Esophagus mucosa (tissue), 1 donor: ENCODE measurements around the gene PCGF1. TPM values are rescaled to one million over a fixed set of nuclear protein-coding genes. Genes with fewer than 3 reads are reported as not detected.
"Not testable (repeated sequence)": the region's sequence is repeated elsewhere in the genome, so short reads cannot be mapped to it uniquely, and the experiment has no call there.

Experiments used
- ATAC-seq: fragments of 200-7000 bp; cut with Tn5 transposase; one replicate; pipeline ENCODE4 v1.9.1; 2020
- total RNA-seq: library from RNA; stranded (reverse); gene quantifications from one replicate; pipeline ENCODE4 v1.2.4, GENCODE V29; 2023
- donor health status: DM: yes; HTN: yes; CAD: no.

Gene PCGF1
- total RNA-seq, 1 donor from 2014 or later = 20.6 TPM

DNA sequence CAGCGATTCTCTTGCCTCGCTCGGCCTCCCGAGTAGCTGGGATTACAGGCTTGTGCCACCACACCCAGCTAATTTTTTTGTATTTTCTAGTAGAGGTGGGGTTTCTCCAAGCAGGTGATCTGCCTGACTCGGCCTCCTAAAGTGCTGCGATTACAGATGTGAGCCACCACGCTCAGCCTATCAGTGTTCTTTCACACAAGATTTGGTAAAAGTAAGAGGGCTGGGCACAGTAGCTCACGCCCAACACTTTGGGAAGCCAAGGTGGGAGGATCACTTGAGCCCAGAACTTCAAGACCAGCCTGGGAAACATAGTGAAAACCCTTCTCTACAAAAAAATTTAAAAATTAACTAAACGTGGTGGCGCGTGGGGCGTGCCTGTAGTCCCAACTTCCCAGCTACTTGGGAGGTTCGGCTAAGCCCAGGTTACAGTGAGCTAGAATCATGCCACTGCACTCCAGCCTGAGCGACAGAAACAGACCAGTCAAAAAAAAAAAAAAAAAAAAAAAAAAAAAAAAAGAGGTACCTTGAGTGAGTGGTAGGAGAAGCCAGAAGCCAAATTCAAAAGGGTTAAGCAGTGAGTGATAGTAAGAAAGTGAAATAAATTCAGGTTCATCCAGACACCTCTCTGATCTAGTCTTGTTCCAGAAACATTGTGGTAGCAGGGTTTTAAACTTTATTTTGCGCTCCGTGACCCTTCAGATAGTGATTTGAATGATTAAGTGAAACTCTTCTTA, 36.0 kb downstream of the PCGF1 start:
- ATAC-seq = peak; percentile 45

DNA sequence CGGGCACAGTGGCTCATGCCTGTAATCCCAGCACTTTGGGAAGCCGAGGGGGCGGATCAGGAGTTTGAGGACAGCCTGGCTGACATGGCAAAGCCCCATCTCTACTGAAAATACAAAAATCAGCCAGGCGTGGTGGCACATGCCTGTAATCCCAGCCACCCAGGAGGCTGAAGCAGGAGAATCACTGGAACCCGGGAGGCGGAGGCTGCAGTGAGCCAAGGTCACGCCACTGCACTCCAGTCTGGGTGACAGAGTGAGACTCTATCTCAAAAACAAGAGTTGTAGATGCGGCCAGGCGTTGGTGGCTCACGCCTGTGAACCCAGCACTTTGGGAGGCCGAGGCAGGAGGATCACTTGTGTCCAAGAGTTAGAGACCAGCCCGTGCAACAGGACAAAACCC, 36.8 kb downstream of the PCGF1 start:
- ATAC-seq = not testable (repeated sequence)

- peak; percentile 32 for ATAC-seq
Measured at GRCh38 chr2:74464406-74464805, 43.1 kb downstream of the PCGF1 start.

GRCh38 chr2:74462786-74463105, 44.7 kb downstream of the PCGF1 start:
- no peak for ATAC-seq

- no peak for ATAC-seq
Measured at GRCh38 chr2:74462054-74462785, 45.3 kb downstream of the PCGF1 start.

- no peak for ATAC-seq
Measured at GRCh38 chr2:74461187-74462053, 46.1 kb downstream of the PCGF1 start.

DNA sequence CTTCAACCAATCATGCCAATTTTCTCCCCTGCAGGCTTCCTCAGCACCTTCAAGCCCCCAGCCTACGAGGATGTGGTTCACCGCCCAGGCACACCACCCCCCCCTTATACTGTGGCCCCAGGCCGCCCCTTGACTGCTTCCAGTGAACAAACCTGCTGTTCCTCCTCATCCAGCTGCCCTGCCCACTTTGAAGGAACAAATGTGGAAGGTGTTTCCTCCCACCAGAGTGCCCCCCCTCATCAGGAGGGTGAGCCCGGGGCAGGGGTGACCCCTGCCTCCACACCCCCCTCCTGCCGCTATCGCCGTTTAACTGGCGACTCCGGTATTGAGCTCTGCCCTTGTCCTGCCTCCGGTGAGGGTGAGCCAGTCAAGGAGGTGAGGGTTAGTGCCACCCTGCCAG, 47.3 kb downstream of the PCGF1 start:
- ATAC-seq = not testable (repeated sequence)

GRCh38 chr2:74459503-74460118, 47.9 kb downstream of the PCGF1 start:
- not testable (repeated sequence) for ATAC-seq

DNA sequence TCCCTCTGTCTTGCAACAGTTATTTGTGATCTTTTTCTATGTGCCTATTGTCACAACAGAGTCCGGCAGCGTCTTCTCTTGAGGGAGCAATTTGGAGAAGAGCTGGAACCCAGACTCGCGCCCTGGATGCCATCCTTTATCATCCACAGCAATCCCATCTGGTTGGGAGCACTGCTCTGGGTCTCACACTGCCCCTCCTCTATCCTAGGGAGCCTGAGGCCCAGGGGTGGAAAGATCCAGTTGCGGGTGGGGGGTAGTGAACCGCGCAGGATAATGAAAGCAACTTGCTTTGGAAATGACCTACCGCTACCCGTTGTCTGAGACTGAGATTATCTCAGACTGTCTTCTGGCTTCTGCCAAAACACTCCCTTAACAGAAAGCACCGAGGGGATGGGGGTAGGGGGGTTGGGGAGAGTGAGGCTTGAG, 48.5 kb downstream of the PCGF1 start:
- no peak for ATAC-seq

GRCh38 chr2:74458132-74458937, 49.2 kb downstream of the PCGF1 start, which contains the start of gene WBP1:
Gene WBP1 (plus strand): TSS chr2:74458438. CDS start chr2:74458603, 165 bp downstream.
- peak; percentile 93 for ATAC-seq

DNA sequence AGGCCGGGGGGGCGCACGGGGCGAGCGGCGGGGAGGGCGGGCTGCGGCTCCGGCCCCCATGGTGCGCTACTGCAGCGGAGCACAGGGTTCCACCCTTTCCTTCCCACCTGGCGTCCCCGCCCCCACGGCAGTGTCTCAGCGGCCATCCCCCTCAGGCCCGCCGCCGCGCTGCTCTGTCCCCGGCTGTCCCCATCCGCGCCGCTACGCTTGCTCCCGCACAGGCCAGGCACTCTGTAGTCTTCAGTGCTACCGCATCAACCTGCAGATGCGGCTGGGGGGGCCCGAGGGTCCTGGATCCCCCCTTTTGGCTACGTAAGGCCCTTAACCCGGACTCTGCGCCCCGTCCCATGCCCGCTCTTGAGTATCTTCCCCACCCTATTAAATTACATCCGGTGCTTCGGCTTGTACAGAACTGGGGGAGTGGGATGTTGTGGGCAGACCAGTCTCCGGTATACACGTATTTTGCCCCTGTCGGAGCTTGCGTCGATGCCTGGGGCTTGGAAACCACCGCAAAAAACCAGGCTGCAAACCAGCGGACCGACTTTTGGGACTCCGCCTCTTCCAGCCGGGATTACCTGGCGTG, 49.9 kb downstream of the PCGF1 start:
- ATAC-seq = peak; percentile 42

DNA sequence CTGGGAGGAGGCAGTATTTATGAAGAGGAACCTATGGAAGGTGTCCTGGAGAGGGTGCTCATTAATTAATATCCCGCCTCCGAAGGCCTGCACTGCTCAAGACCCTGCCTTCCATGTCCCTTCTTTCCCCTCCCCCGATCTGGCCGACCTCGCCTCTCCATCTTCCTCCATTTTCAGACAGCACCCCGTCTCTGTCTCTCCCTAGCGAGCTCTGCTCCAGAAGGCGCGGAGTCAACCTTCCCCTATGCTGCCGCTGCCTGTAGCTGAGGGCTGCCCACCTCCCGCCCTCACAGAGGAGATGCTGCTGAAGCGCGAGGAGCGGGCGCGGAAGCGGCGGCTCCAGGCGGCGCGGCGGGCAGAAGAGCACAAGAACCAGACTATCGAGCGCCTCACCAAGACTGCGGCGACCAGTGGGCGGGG, 50.4 kb downstream of the PCGF1 start:
- no peak for ATAC-seq

Other genes starting within 250 kb of the PCGF1 start
- 0.56 TPM for gene SLC4A5, start 164.3 kb downstream of the PCGF1 start, total RNA-seq
- 86.4 TPM for gene DCTN1, start 127.4 kb downstream of the PCGF1 start, total RNA-seq
- 0.56 TPM for gene C2orf81, start 86.1 kb downstream of the PCGF1 start, total RNA-seq
- 4.3 TPM for gene WDR54, start 86.0 kb downstream of the PCGF1 start, total RNA-seq
- 18.3 TPM for gene RTKN, start 65.8 kb downstream of the PCGF1 start, total RNA-seq
- 22.6 TPM for gene INO80B, start 52.6 kb downstream of the PCGF1 start, total RNA-seq
- 30.6 TPM for gene WBP1, start 49.3 kb downstream of the PCGF1 start, total RNA-seq
- 22.6 TPM for gene MOGS, start 42.3 kb downstream of the PCGF1 start, total RNA-seq
- 87.5 TPM for gene MRPL53, start 35.0 kb downstream of the PCGF1 start, total RNA-seq
- 4.6 TPM for gene CCDC142, start 24.7 kb downstream of the PCGF1 start, total RNA-seq
- 10.5 TPM for gene TTC31, start 24.6 kb downstream of the PCGF1 start, total RNA-seq
- 0.32 TPM for gene LBX2, start 8.1 kb downstream of the PCGF1 start, total RNA-seq
- gene TLX2, start 6.8 kb upstream of the PCGF1 start, total RNA-seq = not detected
- gene DQX1, start 18.5 kb upstream of the PCGF1 start, total RNA-seq = 5.6 TPM
- gene AUP1, start 22.0 kb upstream of the PCGF1 start, total RNA-seq = 74.2 TPM
- gene HTRA2, start 22.2 kb upstream of the PCGF1 start, total RNA-seq = 17.9 TPM
- 0.52 TPM for gene LOXL3, start 46.2 kb upstream of the PCGF1 start, total RNA-seq
- 0.56 TPM for gene DOK1, start 47.0 kb upstream of the PCGF1 start, total RNA-seq
- gene M1AP, start 140.6 kb upstream of the PCGF1 start, total RNA-seq = 1.6 TPM
- gene SEMA4F, start 146.6 kb upstream of the PCGF1 start, total RNA-seq = 1.4 TPM